HepG2 (cell line): Measurements from ENCODE around the gene FNDC3B.

Experiments used
- EP300 ChIP-seq, 3 experiments: sonication (generic) in 1 of 3; formaldehyde crosslinking in 1 of 3; IDR thresholded peaks; 2 replicates each; pipeline versions ENCODE4 v1.5.1 to v1.6.1; 2011 to 2020; ENCODE audit warnings: low read depth in 2 of 3, low read length in 2 of 3, borderline replicate concordance in 1 of 3, improper control_type of control experiment in 1 of 3, mild to moderate bottlenecking in 1 of 3, missing genetic modification reagents in 1 of 3, moderate library complexity in 1 of 3
- ZFX ChIP-seq: sonication (generic); formaldehyde crosslinking; IDR thresholded peaks from 2 replicates; pipeline ENCODE4 v1.4.0; 2020; ENCODE audit warnings: mild to moderate bottlenecking, low read depth, missing genetic modification reagents, moderate library complexity
- ZNF644 ChIP-seq: IDR thresholded peaks from 2 replicates; pipeline ENCODE4 v1.6.1; 2016; ENCODE audit warnings: low read depth
- TF ChIP-seq, protein P1 (sequence below): sonication (generic); formaldehyde crosslinking; IDR thresholded peaks from 2 replicates; pipeline ENCODE4 v1.5.0; 2020; ENCODE audit warnings: mild to moderate bottlenecking, missing genetic modification reagents, moderate library complexity
- TF ChIP-seq, protein P2 (sequence below): sonication (generic); formaldehyde crosslinking; IDR thresholded peaks from 2 replicates; pipeline ENCODE4 v1.8.0; 2022; ENCODE audit warnings: missing genetic modification reagents, mild to moderate bottlenecking, moderate library complexity, borderline replicate concordance
- TF ChIP-seq, protein P3 (sequence below): sonication (generic); formaldehyde crosslinking; IDR thresholded peaks from 2 replicates; pipeline ENCODE4 v1.5.0; 2020; ENCODE audit warnings: mild to moderate bottlenecking, missing genetic modification reagents

DNA sequence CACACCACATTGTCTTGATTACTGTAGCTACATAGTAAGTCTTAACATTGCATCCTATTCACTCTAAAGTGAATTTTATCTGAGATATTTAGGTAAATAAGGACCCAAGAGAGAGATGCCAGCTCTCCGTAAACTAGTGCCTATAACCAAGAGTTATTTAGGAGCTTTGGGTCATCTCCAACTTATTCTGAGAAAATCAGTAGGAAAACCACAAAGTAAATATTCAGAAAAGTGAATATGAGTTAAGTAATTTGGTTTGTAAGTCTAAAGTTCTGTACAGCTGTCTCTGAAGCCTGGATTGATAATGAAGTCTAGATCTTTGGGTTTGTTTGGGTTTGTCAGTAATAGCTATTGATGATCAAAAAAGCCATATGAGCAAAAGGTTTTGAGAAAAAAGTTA lies 120.0 kb downstream of the FNDC3B start:
- TF ChIP-seq, protein P1, sequence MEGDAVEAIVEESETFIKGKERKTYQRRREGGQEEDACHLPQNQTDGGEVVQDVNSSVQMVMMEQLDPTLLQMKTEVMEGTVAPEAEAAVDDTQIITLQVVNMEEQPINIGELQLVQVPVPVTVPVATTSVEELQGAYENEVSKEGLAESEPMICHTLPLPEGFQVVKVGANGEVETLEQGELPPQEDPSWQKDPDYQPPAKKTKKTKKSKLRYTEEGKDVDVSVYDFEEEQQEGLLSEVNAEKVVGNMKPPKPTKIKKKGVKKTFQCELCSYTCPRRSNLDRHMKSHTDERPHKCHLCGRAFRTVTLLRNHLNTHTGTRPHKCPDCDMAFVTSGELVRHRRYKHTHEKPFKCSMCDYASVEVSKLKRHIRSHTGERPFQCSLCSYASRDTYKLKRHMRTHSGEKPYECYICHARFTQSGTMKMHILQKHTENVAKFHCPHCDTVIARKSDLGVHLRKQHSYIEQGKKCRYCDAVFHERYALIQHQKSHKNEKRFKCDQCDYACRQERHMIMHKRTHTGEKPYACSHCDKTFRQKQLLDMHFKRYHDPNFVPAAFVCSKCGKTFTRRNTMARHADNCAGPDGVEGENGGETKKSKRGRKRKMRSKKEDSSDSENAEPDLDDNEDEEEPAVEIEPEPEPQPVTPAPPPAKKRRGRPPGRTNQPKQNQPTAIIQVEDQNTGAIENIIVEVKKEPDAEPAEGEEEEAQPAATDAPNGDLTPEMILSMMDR: no peak
- no peak for TF ChIP-seq ZFX
- TF ChIP-seq ZNF644 (CRISPR knock-in tag): no peak
- TF ChIP-seq, protein P2, sequence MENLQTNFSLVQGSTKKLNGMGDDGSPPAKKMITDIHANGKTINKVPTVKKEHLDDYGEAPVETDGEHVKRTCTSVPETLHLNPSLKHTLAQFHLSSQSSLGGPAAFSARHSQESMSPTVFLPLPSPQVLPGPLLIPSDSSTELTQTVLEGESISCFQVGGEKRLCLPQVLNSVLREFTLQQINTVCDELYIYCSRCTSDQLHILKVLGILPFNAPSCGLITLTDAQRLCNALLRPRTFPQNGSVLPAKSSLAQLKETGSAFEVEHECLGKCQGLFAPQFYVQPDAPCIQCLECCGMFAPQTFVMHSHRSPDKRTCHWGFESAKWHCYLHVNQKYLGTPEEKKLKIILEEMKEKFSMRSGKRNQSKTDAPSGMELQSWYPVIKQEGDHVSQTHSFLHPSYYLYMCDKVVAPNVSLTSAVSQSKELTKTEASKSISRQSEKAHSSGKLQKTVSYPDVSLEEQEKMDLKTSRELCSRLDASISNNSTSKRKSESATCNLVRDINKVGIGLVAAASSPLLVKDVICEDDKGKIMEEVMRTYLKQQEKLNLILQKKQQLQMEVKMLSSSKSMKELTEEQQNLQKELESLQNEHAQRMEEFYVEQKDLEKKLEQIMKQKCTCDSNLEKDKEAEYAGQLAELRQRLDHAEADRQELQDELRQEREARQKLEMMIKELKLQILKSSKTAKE: no peak
- TF ChIP-seq EP300 (IDR thresholded peaks at IDR 0.05; ENCODE audit: low read depth in 2 of 2, low read length in 2 of 2): no peak
- no peak for TF ChIP-seq EP300 (CRISPR knock-in tag; IDR thresholded peaks at IDR 0.05; ENCODE audit: borderline replicate concordance)
- TF ChIP-seq, protein P3, sequence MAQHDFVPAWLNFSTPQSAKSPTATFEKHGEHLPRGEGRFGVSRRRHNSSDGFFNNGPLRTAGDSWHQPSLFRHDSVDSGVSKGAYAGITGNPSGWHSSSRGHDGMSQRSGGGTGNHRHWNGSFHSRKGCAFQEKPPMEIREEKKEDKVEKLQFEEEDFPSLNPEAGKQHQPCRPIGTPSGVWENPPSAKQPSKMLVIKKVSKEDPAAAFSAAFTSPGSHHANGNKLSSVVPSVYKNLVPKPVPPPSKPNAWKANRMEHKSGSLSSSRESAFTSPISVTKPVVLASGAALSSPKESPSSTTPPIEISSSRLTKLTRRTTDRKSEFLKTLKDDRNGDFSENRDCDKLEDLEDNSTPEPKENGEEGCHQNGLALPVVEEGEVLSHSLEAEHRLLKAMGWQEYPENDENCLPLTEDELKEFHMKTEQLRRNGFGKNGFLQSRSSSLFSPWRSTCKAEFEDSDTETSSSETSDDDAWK (CRISPR knock-in tag): no peak
